Esophagus (tissue), 2 donors: Measurements from ENCODE around the gene SIGLEC8. TPM values are rescaled to one million over a fixed set of nuclear protein-coding genes. Genes with fewer than 3 reads are reported as not detected.
A peak's percentile ranks its signal among the peaks of the same experiment; 100 is the strongest.
"Not testable (repeated sequence)": the region's sequence is repeated elsewhere in the genome, so short reads cannot be mapped to it uniquely, and the experiment has no call there.

Experiments
- H3K27ac ChIP-seq, 2 donors: one replicate each; pipeline ENCODE4 v1.5.1; 2013; ENCODE audit warnings: low read depth in 2 of 2, mild to moderate bottlenecking in 2 of 2, inconsistent platforms in 1 of 2, low read length in 1 of 2, moderate library complexity in 1 of 2
- H3K27me3 ChIP-seq, 2 donors: one replicate each; pipeline ENCODE4 v1.6.1; 2013; ENCODE audit warnings: low read length in 2 of 2, control low read depth in 1 of 2, mild to moderate bottlenecking in 1 of 2; ENCODE audit not compliant: insufficient read depth in 2 of 2, control insufficient read depth in 1 of 2
- H3K36me3 ChIP-seq, 2 donors: one replicate each; pipeline ENCODE4 v1.6.1; 2013; ENCODE audit warnings: low read length in 1 of 2; ENCODE audit not compliant: control insufficient read depth in 2 of 2, insufficient read depth in 2 of 2
- H3K4me1 ChIP-seq, 2 donors: one replicate each; pipeline ENCODE4 v1.6.1; 2013; ENCODE audit warnings: low read length in 1 of 2; ENCODE audit not compliant: control insufficient read depth in 2 of 2, insufficient read depth in 2 of 2
- H3K4me3 ChIP-seq, 2 donors: one replicate each; pipeline ENCODE4 v1.5.1; 2013; ENCODE audit warnings: low read length in 2 of 2, mild to moderate bottlenecking in 2 of 2, low read depth in 1 of 2, moderate library complexity in 1 of 2
- H3K9me3 ChIP-seq, 2 donors: one replicate each; pipeline ENCODE4 v1.6.1; 2013; ENCODE audit warnings: mild to moderate bottlenecking in 2 of 2, low read depth in 1 of 2, low read length in 1 of 2, moderate library complexity in 1 of 2; ENCODE audit not compliant: control insufficient read depth in 2 of 2, insufficient read depth in 1 of 2
- WGBS, 2 donors: extraction: QIAGEN DNeasy Blood & Tissue Kit; methylation state at CpG; one replicate each; pipeline ENCODE4 v1.1.7; 2013; 5-methylcytosine and 5-hydroxymethylcytosine counted together
- polyA plus RNA-seq, 2 donors: library from polyadenylated mRNA; stranded (reverse); fragments of 200-250 nt; gene quantifications; one replicate each; pipeline ENCODE4 v1.2.3, GENCODE V29; 2013
- donor health status: healthy with polysubstance abuse.
- donor health status: Bipolar disorder and iron deficiency.

Gene SIGLEC8
- polyA plus RNA-seq, 2 donors, result 0.04 to 0.16 TPM

- Histone ChIP-seq H3K4me3 (no peak within 1 kb of the TSS), H3K36me3 (no peaks in the 10 kb centered on the region), H3K9me3 (no peaks in the 10 kb centered on the region), H3K27ac (peak within 1 kb of the TSS in 1 of 2 donors; percentile 22), H3K4me1 (peaks cover 0 to 3% of the 10 kb centered on the region in 2 donors), H3K27me3 (no peaks in the 10 kb centered on the region)
- WGBS, 2 donors, result 52 to 53% methylated on average over 21 of the region's 21 CpGs
Measured at GRCh38 chr19:51417107-51417809, 41.0 kb downstream of the SIGLEC8 start, which contains the start of gene SIGLEC10. SIGLEC10 (minus strand) TSS chr19:51417642; CDS start chr19:51417581, 61 bp downstream.

- H3K36me3 ChIP-seq, H3K27ac ChIP-seq, H3K4me1 ChIP-seq, H3K4me3 ChIP-seq, H3K9me3 ChIP-seq, H3K27me3 ChIP-seq: not testable (repeated sequence)
- WGBS, 2 donors, result 70 to 74% methylated on average over 14 to 15 of the region's 15 CpGs
Measured at GRCh38 chr19:51416422-51416821, 41.8 kb downstream of the SIGLEC8 start.

- H3K27me3 ChIP-seq, result no peaks in the 10 kb centered on the region
- no peaks in the 10 kb centered on the region for H3K36me3 ChIP-seq
- peaks cover 0 to 3% of the 10 kb centered on the region in 2 donors for H3K4me1 ChIP-seq
- H3K27ac ChIP-seq, result no peak overlapping the region
- H3K4me3 ChIP-seq, result no peak overlapping the region
- H3K9me3 ChIP-seq, result no peaks in the 10 kb centered on the region
- WGBS, 2 donors, result 84 to 91% methylated on average over 12 of the region's 12 CpGs
Measured at GRCh38 chr19:51415187-51415586, 43.1 kb downstream of the SIGLEC8 start.

- Histone ChIP-seq H3K9me3 (no peaks in the 10 kb centered on the region), H3K36me3 (no peaks in the 10 kb centered on the region), H3K27me3 (no peaks in the 10 kb centered on the region), H3K27ac (no peak overlapping the region), H3K4me3 (no peak overlapping the region), H3K4me1 (no peaks in the 10 kb centered on the region)
- WGBS, 2 donors, result 91 to 92% methylated on average over 15 of the region's 15 CpGs
Measured at GRCh38 chr19:51410950-51411748, 47.1 kb downstream of the SIGLEC8 start.

GRCh38 chr19:51407511-51408131, 50.6 kb downstream of the SIGLEC8 start:
- Histone ChIP-seq H3K4me1 (no peaks in the 10 kb centered on the region), H3K27me3 (no peaks in the 10 kb centered on the region), H3K9me3 (peaks cover 0 to 3% of the 10 kb centered on the region in 2 donors), H3K27ac (no peak overlapping the region), H3K36me3 (no peaks in the 10 kb centered on the region), H3K4me3 (no peak overlapping the region)
- WGBS, 2 donors, result 39 to 44% methylated on average over 6 of the region's 6 CpGs

- Histone ChIP-seq H3K36me3 (no peaks in the 10 kb centered on the region), H3K27ac (no peak overlapping the region), H3K27me3 (no peaks in the 10 kb centered on the region), H3K4me1 (no peaks in the 10 kb centered on the region), H3K4me3 (no peak overlapping the region), H3K9me3 (peaks cover 0 to 3% of the 10 kb centered on the region in 2 donors)
- WGBS, 2 donors, result 95% methylated on average over 9 of the region's 9 CpGs
Measured at GRCh38 chr19:51402117-51402516, 56.1 kb downstream of the SIGLEC8 start.

Other genes with a start within 250 kb of the SIGLEC8 start
- under 1 TPM; 0.66 to 0.69 TPM for gene CD33, start 233.4 kb downstream of the SIGLEC8 start, polyA plus RNA-seq
- gene SIGLECL1, start 207.4 kb downstream of the SIGLEC8 start, polyA plus RNA-seq, result not detected
- gene IGLON5, start 146.8 kb downstream of the SIGLEC8 start, polyA plus RNA-seq, result under 1 TPM; 0.15 to 0.22 TPM
- gene VSIG10L, start 116.3 kb downstream of the SIGLEC8 start, polyA plus RNA-seq, result 100 to 1,000 TPM; 122 to 227 TPM
- 100 to 1,000 TPM; 127 to 181 TPM for gene ETFB, start 92.1 kb downstream of the SIGLEC8 start, polyA plus RNA-seq
- under 1 TPM; 0.37 to 0.39 TPM for gene CLDND2, start 89.5 kb downstream of the SIGLEC8 start, polyA plus RNA-seq
- 1 to 10 TPM; 1.0 to 3.2 TPM for gene NKG7, start 85.8 kb downstream of the SIGLEC8 start, polyA plus RNA-seq
- gene LIM2, start 70.5 kb downstream of the SIGLEC8 start, polyA plus RNA-seq, result not detected
- not detected for gene C19orf84, start 67.9 kb downstream of the SIGLEC8 start, polyA plus RNA-seq
- under 1 TPM; 0.65 to 0.79 TPM for gene SIGLEC10, start 40.8 kb downstream of the SIGLEC8 start, polyA plus RNA-seq
- gene CEACAM18, start 20.1 kb upstream of the SIGLEC8 start, polyA plus RNA-seq, result not detected
- gene SIGLEC12, start 43.3 kb upstream of the SIGLEC8 start, polyA plus RNA-seq, result under 1 TPM; 0.02 to 0.04 TPM
- gene SIGLEC6, start 73.2 kb upstream of the SIGLEC8 start, polyA plus RNA-seq, result under 1 TPM in 1 of 2 donors, not detected in 1; 0.13 TPM
- gene ZNF175, start 112.8 kb upstream of the SIGLEC8 start, polyA plus RNA-seq, result 1 to 10 TPM; 1.5 to 1.9 TPM
- gene SIGLEC5, start 171.9 kb upstream of the SIGLEC8 start, polyA plus RNA-seq, result not detected
- gene SIGLEC14, start 188.4 kb upstream of the SIGLEC8 start, polyA plus RNA-seq, result under 1 TPM; 0.11 to 0.26 TPM
- 10 to 100 TPM in 1 of 2 donors, 1 to 10 TPM in 1; 4.4 to 14.0 TPM for gene SPACA6, start 234.9 kb upstream of the SIGLEC8 start, polyA plus RNA-seq